DND-41 (cell line): ENCODE data around the gene LRP3.
A peak's percentile ranks its signal among the peaks of the same experiment; 100 is the strongest.

Source experiments
- ATAC-seq: fragments of 200-7000 bp; cut with Tn5 transposase; 3 replicates; pipeline ENCODE4 v1.9.1; 2021; ENCODE audit warnings: low read depth; ENCODE audit not compliant: insufficient read depth
- DNase-seq: peaks from one replicate; pipeline ENCODE4 v3.0.0-alpha.2; 2020
- H2AFZ ChIP-seq: 2 replicates; pipeline ENCODE4 v1.6.0; 2012; ENCODE audit warnings: low read depth, low read length
- H3K27ac ChIP-seq: 2 replicates; pipeline ENCODE4 v1.5.1; 2012; ENCODE audit warnings: low read length, inconsistent platforms
- H3K27me3 ChIP-seq: fragments of 200-600 bp; sonication (generic); 2 replicates; pipeline ENCODE4 v1.6.0; 2012; ENCODE audit warnings: low read length, mild to moderate bottlenecking, inconsistent platforms; ENCODE audit not compliant: insufficient read depth, poor library complexity
- H3K36me3 ChIP-seq: 2 replicates; pipeline ENCODE4 v1.5.1; 2012; ENCODE audit warnings: low read length, inconsistent platforms; ENCODE audit not compliant: insufficient read depth
- H3K4me1 ChIP-seq: 2 replicates; pipeline ENCODE4 v1.5.1; 2012; ENCODE audit warnings: mild to moderate bottlenecking, low read length; ENCODE audit not compliant: insufficient read depth
- H3K4me2 ChIP-seq: 2 replicates; pipeline ENCODE4 v1.6.0; 2012; ENCODE audit warnings: mild to moderate bottlenecking, moderate library complexity, low read length, inconsistent platforms; ENCODE audit not compliant: insufficient read depth
- H3K4me3 ChIP-seq, 2 experiments: fragments of 200-600 bp in 1 of 2; shearing (Covaris generic) in 1 of 2; 2 replicates each; pipeline ENCODE4 v1.5.1; 2012 to 2016; ENCODE audit warnings: inconsistent platforms in 2 of 2, low read length in 2 of 2, mild to moderate bottlenecking in 2 of 2, low read depth in 1 of 2, moderate library complexity in 1 of 2
- H3K79me2 ChIP-seq: 2 replicates; pipeline ENCODE4 v1.6.0; 2012; ENCODE audit warnings: low read length, inconsistent platforms; ENCODE audit not compliant: insufficient read depth
- H3K9ac ChIP-seq: 2 replicates; pipeline ENCODE4 v1.6.0; 2012; ENCODE audit warnings: low read depth, mild to moderate bottlenecking, inconsistent platforms, low read length, moderate library complexity
- H3K9me3 ChIP-seq: 2 replicates; pipeline ENCODE4 v1.5.1; 2012; ENCODE audit warnings: low read length, moderate library complexity, mild to moderate bottlenecking, inconsistent platforms; ENCODE audit not compliant: insufficient read depth, severe bottlenecking
- H4K20me1 ChIP-seq: 2 replicates; pipeline ENCODE4 v1.6.0; 2012; ENCODE audit warnings: low read length; ENCODE audit not compliant: insufficient read depth
- EZH2 ChIP-seq: IDR thresholded peaks from 3 replicates; pipeline ENCODE4 v1.6.1; 2012; ENCODE audit warnings: borderline replicate concordance, low read depth, mild to moderate bottlenecking, moderate library complexity, low read length, inconsistent platforms; ENCODE audit not compliant: severe bottlenecking
- TF ChIP-seq, protein P1 (sequence below): IDR thresholded peaks from 2 replicates; pipeline ENCODE4 v1.5.1; 2012; ENCODE audit warnings: borderline replicate concordance, low read length, moderate library complexity, mild to moderate bottlenecking; ENCODE audit not compliant: poor library complexity, severe bottlenecking; ENCODE audit errors: extremely low read depth

LRP3 gene

DNA sequence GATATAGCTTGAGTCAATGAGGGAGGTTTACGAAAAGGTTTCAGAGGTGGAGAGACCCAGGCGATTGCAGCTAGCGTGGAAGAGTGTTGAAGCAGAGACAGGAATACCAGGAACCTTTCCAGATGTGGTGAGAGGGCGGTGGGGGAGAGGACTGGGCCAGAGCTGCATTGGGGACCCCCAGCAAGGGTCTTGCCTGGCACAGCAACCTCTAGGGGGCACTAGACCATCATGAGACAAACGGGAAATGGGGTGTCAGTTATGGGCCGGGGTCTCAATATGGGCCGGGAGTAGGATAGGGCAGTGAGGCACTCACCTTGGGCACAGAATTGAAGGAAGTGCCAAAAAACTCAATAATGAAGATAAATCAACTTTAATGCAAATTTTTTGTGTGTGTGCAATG is 2.1 kb upstream of the LRP3 start:
- H2AFZ ChIP-seq = no peak overlapping the region
- H3K27ac ChIP-seq = no peak overlapping the region
- H3K9ac ChIP-seq = no peak overlapping the region
- H3K27me3 ChIP-seq = no peaks in the 10 kb centered on the region
- no peak overlapping the region for H3K4me2 ChIP-seq
- H3K4me1 ChIP-seq = no peaks in the 10 kb centered on the region
- ATAC-seq (no peak), DNase-seq (no peak)
- H3K36me3 ChIP-seq = no peaks in the 10 kb centered on the region
- no peak overlapping the region for H3K4me3 ChIP-seq
- no peaks in the 10 kb centered on the region for H4K20me1 ChIP-seq
- no peaks in the 10 kb centered on the region for H3K79me2 ChIP-seq
- no peak for TF ChIP-seq EZH2
- TF ChIP-seq, protein P1, sequence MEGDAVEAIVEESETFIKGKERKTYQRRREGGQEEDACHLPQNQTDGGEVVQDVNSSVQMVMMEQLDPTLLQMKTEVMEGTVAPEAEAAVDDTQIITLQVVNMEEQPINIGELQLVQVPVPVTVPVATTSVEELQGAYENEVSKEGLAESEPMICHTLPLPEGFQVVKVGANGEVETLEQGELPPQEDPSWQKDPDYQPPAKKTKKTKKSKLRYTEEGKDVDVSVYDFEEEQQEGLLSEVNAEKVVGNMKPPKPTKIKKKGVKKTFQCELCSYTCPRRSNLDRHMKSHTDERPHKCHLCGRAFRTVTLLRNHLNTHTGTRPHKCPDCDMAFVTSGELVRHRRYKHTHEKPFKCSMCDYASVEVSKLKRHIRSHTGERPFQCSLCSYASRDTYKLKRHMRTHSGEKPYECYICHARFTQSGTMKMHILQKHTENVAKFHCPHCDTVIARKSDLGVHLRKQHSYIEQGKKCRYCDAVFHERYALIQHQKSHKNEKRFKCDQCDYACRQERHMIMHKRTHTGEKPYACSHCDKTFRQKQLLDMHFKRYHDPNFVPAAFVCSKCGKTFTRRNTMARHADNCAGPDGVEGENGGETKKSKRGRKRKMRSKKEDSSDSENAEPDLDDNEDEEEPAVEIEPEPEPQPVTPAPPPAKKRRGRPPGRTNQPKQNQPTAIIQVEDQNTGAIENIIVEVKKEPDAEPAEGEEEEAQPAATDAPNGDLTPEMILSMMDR = peak; percentile 46
- H3K9me3 ChIP-seq = no peaks in the 10 kb centered on the region

DNA sequence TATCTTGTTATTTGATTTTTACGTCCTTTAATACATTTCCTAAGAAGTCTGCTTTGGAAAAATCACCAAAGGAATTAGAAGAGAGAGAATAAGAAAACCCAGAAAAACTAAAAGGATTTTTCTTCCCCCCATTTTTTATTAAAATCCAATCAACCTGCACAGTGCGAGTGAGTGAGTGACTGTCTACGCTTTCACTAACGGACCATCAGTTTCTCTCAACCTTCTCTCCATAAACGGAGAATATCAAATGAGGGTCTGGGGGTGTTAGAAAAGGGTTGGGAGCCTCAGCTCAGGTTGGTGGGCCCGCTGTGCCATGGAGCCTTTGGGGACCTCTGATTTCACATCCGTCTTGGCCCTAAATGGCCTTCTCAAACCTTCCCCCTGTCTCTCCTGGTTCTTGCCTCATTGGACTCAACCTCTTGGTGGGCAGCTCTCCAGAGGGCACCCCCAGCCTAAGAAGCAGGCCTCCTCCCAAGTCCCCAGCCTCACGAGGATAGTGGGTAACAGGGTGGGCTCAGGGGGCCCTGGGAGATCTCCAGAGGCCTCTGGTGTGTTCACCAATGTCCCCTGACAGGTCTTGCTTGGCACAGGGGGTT is 763 bp upstream of the LRP3 start:
- ATAC-seq (no peak), DNase-seq (no peak)
- no peaks in the 10 kb centered on the region for H3K27me3 ChIP-seq
- no peaks in the 10 kb centered on the region for H3K36me3 ChIP-seq
- no peak for TF ChIP-seq EZH2
- TF ChIP-seq, protein P1 = no peak
- no peaks in the 10 kb centered on the region for H3K79me2 ChIP-seq
- no peaks in the 10 kb centered on the region for H4K20me1 ChIP-seq
- no peak overlapping the region for H2AFZ ChIP-seq
- no peak overlapping the region for H3K4me3 ChIP-seq
- H3K4me2 ChIP-seq = no peak overlapping the region
- H3K27ac ChIP-seq = no peak overlapping the region
- H3K9ac ChIP-seq = no peak overlapping the region
- H3K9me3 ChIP-seq = no peaks in the 10 kb centered on the region
- H3K4me1 ChIP-seq = no peaks in the 10 kb centered on the region

DNA sequence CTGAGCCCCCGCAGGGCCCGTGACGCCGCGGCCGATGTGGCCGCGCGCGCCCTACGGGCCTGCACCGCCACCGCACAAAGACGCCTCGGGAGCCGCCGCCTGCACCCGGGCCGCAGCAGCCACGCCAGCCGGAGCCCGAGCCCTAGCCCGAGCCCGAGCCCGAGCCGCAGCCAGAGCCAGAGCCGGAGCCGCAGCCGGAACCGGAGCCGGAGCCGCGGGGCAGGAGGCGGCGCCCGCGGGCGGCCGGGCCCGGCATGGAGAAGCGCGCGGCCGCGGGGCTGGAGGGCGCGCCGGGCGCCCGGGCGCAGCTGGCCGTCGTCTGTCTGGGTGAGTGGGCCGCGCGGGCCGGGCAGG is 379 bp downstream of the LRP3 start:
- no peaks in the 10 kb centered on the region for H4K20me1 ChIP-seq
- no peak for DNase-seq
- no peaks in the 10 kb centered on the region for H3K79me2 ChIP-seq
- H3K27me3 ChIP-seq = no peaks in the 10 kb centered on the region
- no peak overlapping the region for H3K9ac ChIP-seq
- no peak for ATAC-seq
- no peaks in the 10 kb centered on the region for H3K9me3 ChIP-seq
- no peak overlapping the region for H3K4me2 ChIP-seq
- no peak overlapping the region for H3K4me3 ChIP-seq
- no peaks in the 10 kb centered on the region for H3K4me1 ChIP-seq
- TF ChIP-seq EZH2 = no peak
- TF ChIP-seq, protein P1 = no peak
- H3K36me3 ChIP-seq = no peaks in the 10 kb centered on the region
- H2AFZ ChIP-seq = no peak overlapping the region
- no peak overlapping the region for H3K27ac ChIP-seq
